ENCODE results near the gene CMPK1.

CMPK1 gene

DNA sequence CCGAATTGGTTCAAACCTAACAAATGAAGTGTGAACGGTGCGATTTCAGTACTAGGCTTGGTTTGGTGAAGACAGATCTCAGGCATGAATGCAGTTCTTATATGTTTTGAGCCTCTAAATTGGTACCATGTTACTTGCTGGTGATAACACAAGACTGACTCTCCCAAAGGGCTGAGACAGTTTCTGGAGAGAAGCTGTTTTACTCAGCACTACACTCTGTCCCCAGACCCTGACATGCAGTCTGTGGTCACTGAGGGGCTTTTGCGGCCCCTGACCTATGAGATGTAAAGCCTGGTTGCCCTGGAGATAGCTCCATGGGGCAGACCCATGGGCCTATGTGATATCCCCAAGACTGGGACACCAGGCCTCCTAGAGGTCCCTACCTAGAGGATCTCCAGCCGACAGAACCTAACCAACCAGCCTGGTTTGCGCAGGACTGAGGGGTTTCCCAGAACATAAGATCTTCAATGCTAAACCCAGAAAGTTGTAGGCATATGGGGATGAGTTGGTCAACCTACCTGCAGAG, 63.1 kb downstream of the CMPK1 start:
- DNase-seq: no peak

DNA sequence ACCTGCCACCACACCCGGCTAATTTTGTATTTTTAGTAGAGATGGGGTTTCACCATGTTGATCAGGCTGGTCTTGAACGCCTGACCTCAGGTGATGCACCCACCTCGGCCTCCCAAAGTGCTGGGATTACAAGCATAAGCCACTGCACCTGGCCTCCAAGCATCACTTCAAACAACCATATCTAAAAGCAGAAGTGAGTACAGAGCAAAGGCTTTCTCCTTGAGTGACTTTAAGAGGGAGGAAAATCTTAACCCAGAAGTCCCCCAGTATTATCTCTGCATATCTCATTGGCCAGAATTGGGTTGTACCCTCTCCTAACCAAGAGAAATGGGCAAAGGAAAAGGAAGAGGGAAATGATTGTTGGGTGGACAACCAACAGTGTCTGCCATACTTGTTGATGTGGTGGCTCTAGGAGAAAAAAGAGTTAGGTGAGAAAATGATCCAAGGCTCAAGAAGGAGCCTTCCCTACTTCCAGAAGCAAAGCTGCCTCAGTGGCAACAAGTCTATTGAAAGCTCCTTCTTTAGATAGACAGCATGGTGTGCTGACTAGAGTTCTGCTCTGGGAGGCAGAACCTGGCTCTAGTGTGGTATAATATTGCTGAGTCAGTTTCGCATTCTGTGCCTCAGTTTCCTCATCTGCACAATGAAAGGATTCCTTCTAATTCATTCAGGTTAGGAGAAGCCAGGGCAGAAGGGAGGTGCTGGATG, 65.7 kb downstream of the CMPK1 start:
- no peak for DNase-seq

DNA sequence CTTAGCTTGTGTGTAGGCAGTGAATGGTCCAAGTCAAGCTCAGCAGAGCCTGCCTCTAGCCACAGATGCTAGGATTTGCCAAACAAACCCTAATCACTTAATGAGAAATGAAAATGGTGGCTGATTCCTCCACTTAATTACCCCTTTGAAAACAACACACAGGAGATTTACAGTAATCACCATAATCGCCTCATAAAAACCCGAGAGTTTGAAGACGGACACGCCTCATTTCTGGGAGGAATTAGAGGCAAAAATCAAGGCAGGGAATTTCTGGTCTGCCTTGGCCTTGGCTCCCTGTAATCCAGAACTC, 66.2 kb downstream of the CMPK1 start:
- no peak for DNase-seq

DNA sequence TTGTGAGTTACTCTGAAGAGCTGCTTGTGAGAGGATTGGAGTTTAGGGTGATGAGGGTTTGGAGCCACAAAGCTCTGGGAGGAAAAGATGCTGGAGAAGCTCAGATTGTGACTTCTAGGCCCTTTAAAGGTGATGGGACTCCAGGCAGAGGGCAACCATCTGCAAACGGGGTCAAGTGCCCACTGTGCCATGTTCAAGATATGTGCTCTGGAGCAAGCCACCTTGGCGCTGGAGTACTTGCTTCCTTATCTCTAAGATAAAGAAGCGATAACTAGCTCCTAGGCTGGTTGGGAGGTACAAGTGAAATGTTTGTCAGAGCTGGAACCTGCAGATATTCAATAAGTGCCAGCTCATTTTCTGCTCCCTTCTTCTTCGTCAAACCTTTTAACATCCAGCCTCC, 68.2 kb downstream of the CMPK1 start:
- no peak for DNase-seq

DNA sequence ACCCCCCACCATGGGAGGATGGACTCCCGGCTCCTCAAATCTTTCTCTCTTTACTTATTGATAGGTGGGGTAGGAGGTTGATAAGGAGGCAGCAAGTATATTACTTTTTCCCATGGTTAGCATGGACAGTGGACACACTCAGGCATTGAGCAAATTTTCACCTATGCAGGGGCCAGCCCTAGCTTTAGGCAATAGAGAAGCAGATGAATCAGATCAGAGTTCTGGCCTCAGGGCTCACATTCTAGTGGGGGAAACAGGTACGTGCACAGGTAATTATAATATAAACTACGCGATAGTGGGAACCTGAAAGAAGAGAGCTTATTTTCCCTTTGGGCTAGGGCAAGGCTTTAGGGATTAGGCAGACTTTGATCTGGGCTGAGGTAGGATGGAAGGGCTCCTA, 69.0 kb downstream of the CMPK1 start:
- no peak for DNase-seq

DNA sequence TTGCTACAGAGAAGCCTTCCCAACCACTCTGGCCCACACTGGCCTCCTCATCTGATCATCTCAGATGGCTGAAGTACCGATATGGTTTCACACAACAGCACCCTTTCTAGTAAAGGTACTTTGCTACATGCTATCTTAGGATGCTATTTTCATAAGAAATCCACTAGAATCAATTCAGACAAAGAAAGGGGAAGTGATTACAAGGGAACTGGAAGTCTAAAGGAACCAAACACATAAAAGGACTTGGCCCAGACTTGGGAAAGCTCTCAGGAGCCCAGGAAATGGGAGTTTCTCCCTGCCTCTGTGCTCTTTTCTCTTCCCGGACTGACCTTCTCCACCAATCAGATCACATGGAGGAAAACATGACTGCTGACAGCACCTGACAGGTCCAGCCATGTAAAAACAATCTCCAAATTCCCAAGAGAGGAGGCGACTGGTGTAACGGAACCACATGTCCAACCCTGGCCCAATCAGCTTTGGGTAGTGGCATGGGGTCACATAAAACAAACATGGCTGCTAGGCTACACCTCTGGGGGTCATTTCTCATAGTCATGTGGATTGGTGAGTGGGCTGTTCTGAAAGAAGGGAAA, 69.8 kb downstream of the CMPK1 start:
- no peak for DNase-seq

DNA sequence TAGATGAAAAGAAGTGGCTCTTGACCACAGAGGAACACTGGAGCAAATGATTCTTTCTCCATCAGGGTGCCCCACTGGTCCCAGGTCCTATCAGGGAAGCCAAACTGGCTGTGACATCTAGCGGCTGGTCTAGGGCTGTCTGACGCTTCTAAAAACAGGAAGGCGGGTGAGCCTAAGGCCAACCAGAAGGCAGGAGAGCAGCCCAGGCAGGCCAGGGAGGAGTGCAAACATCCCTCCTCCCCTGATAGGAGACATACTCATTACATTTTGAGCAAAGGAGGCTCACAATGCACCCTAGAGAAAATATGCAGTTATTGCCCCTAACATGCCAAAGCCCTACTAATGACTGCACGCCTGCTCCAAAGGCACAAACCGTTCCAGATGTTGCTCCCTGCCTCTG, 72.1 kb downstream of the CMPK1 start:
- DNase-seq: peak; percentile 18

DNA sequence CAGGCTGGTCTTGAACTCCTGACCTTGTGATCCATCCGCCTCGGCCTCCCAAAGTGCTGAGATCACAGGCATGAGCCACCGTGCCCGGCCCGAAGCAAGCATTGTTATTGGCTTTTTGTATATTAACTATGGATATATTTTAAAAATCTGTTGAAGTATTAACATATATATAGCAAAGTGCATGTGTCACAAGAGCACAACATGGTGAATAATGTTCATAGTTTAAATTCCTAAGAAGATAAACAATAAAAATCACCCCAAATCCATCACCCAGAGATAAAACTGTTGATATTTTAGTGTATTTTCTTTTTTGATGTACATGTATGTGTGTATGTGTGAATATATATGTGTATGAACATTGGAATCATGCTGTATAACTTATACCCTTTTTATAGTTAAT, 73.4 kb downstream of the CMPK1 start:
- DNase-seq: no peak

DNA sequence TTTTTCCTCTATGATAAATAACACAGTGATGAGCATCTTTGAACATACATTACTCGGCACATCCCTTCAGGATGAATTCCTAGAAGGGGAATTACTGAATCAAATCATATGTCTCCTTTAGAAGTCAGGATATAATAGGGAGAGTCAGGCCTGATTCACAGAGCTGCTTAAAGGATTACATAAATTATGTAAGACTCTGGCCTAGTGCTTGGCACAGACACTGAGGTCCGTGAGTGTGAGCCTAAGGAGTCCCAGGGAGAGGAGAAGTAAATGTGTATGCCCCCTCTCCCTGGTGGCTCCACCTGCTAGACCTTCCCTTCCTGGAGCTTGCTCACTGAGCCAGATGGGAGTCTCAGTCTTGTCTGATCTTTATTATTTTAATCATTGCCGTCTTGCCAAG, 73.9 kb downstream of the CMPK1 start:
- DNase-seq: peak; percentile 21

DNA sequence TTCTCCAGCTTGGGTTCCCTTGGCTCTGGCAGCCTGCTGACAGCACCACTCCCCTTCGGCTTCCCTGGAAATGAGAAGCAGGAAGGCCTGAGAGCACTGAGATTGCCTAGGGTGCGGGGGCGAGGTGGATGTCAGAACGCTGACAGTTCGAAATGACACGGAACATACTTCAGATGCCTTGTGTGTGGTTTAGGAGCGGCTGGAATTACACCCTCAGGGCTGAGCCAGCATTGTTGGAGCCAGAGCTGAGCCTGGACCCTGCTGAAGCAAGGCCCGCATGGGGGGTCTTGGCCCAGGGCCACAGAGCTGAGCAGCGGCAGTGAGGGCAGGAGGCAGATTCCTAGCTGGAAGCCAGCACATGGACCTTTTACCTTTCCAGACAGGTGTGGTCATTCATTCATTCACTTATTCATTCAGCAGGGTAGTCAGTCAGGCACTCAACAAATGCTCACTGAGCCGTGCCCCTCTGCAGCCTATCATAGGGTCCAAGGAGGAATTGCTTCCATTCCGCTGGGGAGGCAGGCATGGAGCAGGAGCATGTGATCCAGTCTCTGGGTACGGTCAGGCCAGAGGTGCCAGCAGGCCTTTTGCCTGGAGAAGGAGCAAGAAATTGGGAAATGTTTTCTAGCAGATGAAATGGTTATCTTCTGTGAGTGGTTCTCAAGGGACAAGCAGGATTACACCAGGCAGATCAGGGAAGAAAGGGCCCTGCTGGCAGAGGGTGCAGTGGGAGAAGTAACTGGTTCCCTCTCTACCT, 75.9 kb downstream of the CMPK1 start:
- DNase-seq: peak; percentile 92

DNA sequence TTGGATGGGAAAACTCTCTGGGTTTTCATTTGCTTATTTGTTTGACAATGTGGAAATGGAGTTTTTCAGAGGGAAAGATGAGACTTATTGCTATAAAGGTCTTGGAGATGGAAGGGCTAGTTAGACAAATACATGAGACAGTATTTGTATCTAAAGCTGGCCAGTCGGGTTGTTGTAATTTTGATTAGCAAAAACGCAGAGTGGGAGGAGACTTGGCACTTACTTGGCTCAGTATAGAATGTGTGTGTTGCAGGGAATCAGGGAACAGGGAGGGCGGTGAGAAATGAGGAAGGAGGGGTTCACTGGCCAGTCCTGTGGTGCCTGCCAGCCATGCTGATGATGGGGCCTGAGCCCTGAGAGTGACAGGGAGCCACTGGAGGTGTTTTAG, 76.5 kb downstream of the CMPK1 start:
- DNase-seq: no peak

DNA sequence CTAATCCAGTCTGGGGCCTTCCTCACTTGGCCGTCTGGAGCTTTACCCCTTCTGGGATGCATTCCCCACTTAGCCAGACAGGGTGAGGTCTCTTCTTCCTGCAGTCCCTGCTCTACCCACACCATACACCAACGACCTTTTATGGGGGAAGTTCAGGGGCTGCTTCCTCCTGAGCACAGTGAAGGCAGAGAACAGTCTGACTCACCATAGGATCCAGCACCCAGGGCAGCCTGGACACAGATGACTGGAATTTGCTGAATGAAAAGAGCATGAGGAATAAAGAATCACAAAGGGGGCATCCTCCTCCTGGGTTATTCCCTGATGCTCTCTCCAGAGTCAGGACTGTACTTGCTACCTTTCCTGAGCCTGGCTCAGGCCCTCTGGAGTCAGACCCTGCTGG, 77.8 kb downstream of the CMPK1 start:
- peak; percentile 46 for DNase-seq

DNA sequence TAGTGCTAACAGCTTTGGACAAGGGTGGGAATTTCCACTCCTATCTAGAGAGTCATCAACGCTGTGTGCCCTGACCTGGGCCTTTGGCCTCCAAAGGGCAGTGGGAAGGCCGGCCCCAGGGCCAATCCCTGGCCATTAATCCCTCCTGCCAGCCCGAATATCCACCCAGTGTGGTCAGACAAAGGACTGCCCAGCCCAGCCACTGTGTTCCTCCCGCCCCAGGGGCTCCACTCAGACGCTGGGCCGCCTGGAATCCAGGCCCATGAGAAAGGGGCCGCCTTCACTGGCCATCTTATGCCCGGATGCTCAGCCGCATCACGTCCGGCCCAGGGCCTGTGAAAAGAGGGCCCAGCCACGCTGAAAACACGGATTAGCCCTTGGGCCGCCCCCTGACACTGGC, 78.8 kb downstream of the CMPK1 start:
- DNase-seq: no peak

DNA sequence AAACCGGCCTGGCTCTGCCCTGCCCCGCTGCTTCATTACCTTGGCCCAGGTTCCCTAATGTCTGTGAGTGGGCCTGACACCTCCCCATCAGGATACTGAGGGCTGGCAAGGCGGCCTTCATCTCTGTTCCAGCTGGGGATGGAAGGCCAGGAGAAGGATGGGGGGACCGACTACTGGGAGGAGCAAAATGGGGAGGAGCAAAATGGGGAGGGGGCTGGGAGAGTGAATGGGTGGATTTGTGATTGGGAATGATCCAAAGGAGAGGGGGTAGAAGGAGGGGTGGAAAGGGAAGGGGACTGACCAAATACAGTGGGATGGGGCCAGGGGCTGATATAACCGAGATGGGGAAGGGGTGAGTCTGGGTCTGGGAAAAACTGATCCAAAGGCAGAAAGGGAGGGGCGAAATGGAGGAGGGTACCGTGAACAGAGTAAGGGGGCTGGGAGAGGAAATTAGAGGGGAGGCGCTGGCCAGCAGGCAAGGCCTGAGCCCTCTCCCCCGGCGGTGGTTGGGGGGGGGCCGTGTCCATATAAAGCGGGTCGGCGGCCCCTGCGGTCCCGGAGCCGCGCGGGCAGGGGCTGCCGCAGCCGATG, 82.2 kb downstream of the CMPK1 start, which contains the start of gene FOXE3:
Gene FOXE3 (plus strand): TSS at position 558 of the 591 bp plus-strand sequence. CDS start 31 bp downstream, at position 589.
- DNase-seq: no peak

DNA sequence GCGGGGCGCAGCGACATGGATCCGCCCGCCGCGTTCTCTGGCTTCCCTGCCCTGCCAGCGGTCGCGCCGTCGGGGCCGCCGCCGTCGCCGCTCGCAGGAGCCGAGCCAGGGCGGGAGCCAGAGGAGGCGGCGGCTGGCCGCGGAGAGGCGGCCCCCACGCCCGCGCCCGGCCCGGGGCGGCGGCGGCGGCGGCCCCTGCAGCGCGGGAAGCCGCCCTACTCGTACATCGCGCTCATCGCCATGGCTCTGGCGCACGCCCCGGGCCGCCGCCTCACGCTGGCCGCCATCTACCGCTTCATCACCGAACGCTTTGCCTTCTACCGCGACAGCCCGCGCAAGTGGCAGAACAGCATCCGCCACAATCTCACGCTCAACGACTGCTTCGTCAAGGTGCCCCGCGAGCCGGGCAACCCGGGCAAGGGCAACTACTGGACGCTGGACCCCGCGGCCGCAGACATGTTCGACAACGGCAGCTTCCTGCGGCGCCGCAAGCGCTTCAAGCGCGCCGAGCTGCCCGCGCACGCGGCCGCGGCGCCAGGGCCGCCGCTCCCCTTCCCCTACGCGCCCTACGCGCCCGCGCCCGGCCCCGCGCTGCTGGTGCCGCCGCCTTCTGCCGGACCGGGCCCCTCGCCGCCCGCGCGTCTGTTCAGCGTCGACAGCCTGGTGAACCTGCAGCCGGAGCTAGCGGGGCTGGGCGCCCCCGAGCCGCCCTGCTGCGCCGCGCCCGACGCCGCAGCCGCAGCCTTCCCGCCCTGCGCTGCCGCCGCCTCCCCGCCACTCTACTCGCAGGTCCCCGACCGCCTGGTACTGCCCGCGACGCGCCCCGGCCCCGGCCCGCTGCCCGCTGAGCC, 83.0 kb downstream of the CMPK1 start:
- DNase-seq: no peak

DNA sequence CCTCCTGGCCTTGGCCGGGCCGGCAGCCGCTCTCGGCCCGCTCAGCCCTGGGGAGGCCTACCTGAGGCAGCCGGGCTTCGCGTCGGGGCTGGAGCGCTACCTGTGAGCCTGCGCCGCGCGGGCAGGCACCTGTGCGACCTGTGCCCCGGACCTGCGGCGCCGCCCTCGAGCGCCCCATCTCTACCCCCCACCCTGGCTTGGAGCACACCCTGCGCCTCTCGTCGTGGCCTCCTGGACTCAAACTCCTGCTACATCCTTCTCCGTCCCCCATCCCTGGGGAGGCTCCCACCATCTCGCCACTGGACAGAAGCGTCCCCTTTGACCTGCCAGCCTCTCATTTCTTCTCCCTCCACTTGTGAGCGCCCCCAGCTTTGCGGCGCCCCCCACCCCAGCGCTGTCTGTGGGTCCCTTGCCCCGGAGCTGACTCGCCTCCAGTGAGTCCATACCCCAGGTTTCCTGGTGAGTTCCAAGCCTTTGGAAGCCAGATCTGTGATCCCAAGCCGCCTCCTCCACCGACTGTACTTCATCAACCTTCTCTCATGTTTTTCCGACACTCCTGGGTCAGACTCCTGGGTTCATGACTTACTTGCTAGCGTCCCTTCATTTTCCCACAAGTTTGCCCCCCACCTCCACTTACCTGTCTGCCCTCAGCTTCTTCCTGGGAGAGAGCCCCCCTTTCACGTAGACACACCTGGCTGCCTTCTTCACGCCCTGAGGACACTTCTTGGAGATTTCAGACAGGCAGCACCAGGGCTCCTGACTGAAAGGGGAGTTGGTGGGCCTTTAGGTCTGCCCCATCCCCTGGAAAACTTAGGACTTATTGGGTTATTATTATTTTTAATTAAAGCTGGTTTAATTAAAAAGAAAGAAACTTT, 83.8 kb downstream of the CMPK1 start:
- DNase-seq: no peak

DNA sequence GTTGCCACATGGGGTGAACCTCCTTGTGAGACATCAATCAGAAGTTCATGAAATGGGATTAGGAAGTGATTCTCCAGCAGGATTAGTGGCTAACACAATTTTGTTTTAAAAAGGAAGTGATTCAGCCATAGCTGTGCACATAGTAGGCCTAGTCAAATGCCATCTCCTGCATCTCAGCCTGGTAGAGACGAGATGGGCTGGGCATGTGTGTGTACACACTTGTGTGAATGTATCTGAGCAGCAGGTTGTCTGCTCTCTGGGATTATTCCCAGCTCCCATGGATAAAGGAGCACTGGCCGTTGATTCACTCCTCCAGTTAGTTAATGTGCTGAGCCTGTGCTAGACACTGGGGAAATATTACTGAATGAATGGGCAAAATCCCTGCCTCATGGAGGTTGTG, 84.5 kb downstream of the CMPK1 start:
- DNase-seq: no peak

DNA sequence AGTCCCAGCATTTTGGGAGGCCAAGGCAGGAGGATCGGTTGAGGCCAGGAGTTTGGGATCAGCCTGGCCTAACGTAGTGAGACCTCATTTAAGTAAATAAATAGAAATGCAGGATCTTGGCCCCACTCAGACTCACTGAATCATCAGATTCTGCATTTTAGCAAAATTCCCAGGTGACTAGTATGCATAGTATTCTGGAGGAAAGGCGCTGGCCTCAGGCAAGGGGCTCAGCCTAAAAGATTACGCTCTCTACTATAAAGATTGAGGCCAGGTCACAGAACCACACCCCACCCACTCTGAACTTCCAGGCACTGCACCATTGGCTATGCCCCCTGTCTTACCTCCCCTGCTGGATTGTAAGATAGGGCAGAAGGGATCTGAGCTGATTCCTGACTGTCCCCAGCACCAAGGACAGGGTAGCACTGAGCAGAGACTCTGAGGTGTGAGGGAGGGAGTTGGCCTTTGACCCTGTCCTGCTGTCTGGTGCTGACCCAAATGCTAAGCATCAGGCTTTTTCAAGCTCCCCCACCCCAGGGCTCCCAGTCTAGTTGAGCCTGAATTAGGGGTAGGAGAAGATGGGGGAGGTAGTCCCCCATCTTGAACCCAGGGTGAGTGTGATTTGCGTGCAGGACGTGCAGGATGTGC, 85.2 kb downstream of the CMPK1 start:
- no peak for DNase-seq

DNA sequence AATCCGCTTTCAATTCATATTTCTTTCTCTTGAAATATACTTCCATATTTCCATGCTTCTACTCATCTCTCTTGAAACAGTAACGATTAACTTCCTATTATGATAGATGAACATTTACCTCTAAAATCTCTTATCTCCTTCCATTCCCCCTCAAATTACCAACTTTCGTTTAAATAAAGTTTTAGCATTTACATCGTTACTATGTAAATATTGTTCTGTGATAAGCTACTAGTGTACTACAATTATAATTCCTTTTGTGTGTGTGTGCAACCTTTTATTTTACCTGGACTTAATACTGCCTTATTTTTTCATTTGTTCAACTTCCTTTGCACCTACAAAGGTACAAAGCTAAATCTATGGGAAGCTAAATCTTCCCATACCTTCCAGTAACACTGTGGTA, 87.0 kb downstream of the CMPK1 start:
- no peak for DNase-seq

DNA sequence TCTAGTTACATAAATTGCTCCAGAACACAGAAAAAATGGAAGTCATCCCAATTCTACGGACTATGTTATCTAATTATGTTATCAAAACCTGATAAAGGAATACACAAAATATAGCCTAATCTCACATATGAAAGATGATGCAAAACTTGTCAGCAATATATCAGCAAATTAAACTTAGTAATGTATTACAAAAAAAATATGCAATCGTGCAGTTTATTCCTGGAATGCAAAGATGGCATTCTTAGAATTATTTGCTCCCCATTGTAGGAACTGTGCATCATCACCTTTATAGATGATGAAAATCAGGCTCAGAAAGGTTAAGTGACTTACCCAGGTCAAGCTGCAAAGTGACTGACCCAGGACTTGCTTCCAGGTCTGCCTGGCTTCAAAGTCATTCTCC, 90.3 kb downstream of the CMPK1 start:
- no peak for DNase-seq

Measured in fibroblast of skin of scalp (primary cell).